ENCODE measurements around the gene STK24.

DNA sequence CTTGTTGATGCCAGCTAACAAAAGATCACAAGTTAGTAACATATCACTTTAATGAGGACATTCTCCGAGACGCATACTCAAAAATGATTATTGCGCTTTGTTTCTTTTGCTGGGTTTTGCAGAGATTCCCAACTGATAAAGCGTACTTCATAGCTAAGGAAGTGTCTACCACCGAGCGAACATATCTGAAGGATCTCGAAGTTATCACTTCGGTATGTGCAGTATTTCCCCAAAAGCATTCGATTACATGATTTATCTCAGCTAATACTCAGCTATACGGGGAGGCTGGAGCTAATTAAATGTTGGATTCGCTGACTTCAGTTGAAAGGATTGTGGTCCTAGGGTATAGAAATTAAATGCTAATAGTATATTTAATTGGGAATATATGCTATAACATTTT, 166.3 kb downstream of the STK24 start:
- TF ChIP-seq, protein P1, sequence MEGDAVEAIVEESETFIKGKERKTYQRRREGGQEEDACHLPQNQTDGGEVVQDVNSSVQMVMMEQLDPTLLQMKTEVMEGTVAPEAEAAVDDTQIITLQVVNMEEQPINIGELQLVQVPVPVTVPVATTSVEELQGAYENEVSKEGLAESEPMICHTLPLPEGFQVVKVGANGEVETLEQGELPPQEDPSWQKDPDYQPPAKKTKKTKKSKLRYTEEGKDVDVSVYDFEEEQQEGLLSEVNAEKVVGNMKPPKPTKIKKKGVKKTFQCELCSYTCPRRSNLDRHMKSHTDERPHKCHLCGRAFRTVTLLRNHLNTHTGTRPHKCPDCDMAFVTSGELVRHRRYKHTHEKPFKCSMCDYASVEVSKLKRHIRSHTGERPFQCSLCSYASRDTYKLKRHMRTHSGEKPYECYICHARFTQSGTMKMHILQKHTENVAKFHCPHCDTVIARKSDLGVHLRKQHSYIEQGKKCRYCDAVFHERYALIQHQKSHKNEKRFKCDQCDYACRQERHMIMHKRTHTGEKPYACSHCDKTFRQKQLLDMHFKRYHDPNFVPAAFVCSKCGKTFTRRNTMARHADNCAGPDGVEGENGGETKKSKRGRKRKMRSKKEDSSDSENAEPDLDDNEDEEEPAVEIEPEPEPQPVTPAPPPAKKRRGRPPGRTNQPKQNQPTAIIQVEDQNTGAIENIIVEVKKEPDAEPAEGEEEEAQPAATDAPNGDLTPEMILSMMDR (IDR thresholded peaks at IDR 0.05), result no peak
- TF ChIP-seq POLR2A (IDR thresholded peaks at IDR 0.05) (no peak), EP300 (IDR thresholded peaks at IDR 0.05) (no peak)

Data from tibial nerve (tissue), 4 donors.